Caco-2 (cell line): ENCODE measurements around the gene HCFC2. TPM values are rescaled to one million over a fixed set of nuclear protein-coding genes. Genes with fewer than 3 reads are reported as not detected.

ENCODE experiments used
- BruUV-seq: library from RNA; stranded (reverse); fragments of 400-500 nt; replicated peaks from 2 replicates; lab custom pipeline; 2021; lab: Mats Ljungman, UMichigan
- CTCF ChIA-PET: fragments of 300-600 bp; sonication (Branson Sonifier 250); formaldehyde crosslinking; loops from one replicate; lab custom pipeline; 2022; ENCODE audit warnings: antibody characterized with exemption; lab: Charles Lee
- POLR2A ChIA-PET: fragments of 300-600 bp; sonication (Branson Sonifier 250); formaldehyde crosslinking; loops from one replicate; lab custom pipeline; 2022; ENCODE audit warnings: antibody characterized with exemption; lab: Charles Lee
- DNase-seq, 2 experiments: peaks; one replicate each; pipeline versions ENCODE4 v3.0.0 to v3.0.0-alpha.2; 2020 to 2022
- H3K27me3 ChIP-seq: replicated peaks from 2 replicates; pipeline ENCODE4 v1.6.0; 2011; ENCODE audit warnings: low read length; ENCODE audit not compliant: control insufficient read depth, insufficient read depth
- H3K36me3 ChIP-seq: 2 replicates; pipeline ENCODE4 v1.5.1; 2011; ENCODE audit warnings: low read length; ENCODE audit not compliant: control insufficient read depth, insufficient read depth
- H3K4me1 ChIP-seq: fragments of 250-450 bp; sonication (Bioruptor Pico); 2 replicates; pipeline ENCODE4 v1.5.1; 2020; ENCODE audit warnings: mild to moderate bottlenecking
- H3K4me3 ChIP-seq: 2 replicates; pipeline ENCODE4 v1.5.1; 2011; ENCODE audit warnings: low read depth, mild to moderate bottlenecking, control low read depth, low read length
- H3K9me3 ChIP-seq: fragments of 250-450 bp; sonication (Bioruptor Pico); 2 replicates; pipeline ENCODE4 v1.5.1; 2020; ENCODE audit warnings: mild to moderate bottlenecking, moderate library complexity
- H3K27ac Mint-ChIP-seq: one replicate; pipeline ENCODE4 v1.8.0; 2022; ENCODE audit warnings: mixed read lengths; ENCODE audit not compliant: unreplicated experiment
- H3K27me3 Mint-ChIP-seq: one replicate; pipeline ENCODE4 v1.8.0; 2022; ENCODE audit warnings: mixed read lengths; ENCODE audit not compliant: insufficient read depth, unreplicated experiment
- H3K36me3 Mint-ChIP-seq: one replicate; pipeline ENCODE4 v1.8.0; 2022; ENCODE audit warnings: mild to moderate bottlenecking, mixed read lengths; ENCODE audit not compliant: insufficient read depth, unreplicated experiment
- H3K4me1 Mint-ChIP-seq: one replicate; pipeline ENCODE4 v1.8.0; 2022; ENCODE audit warnings: low read depth, mixed read lengths; ENCODE audit not compliant: unreplicated experiment
- H3K4me3 Mint-ChIP-seq: one replicate; pipeline ENCODE4 v1.8.0; 2022; ENCODE audit warnings: mild to moderate bottlenecking, moderate library complexity, mixed read lengths; ENCODE audit not compliant: unreplicated experiment
- H3K9me3 Mint-ChIP-seq: one replicate; pipeline ENCODE4 v1.8.0; 2022; ENCODE audit warnings: mixed read lengths; ENCODE audit not compliant: unreplicated experiment
- intact Hi-C: fragments of 100-400 bp; cut with micrococcal nuclease; formaldehyde crosslinking; loops from one replicate; pipeline ENCODE4 v1.10.0; 2022; ENCODE audit not compliant: unreplicated experiment
- total RNA-seq: library from RNA; stranded (reverse); gene quantifications from 2 replicates; pipeline ENCODE4 v1.2.3, GENCODE V29; 2022
- TF ChIP-seq, protein P1 (sequence below), 2 experiments: fragments of 200-600 bp in 1 of 2; IDR thresholded peaks; 1 replicate in 1 of 2; 2 replicates in 1 of 2; pipeline versions ENCODE4 v1.5.1 to v1.8.0; 2011 to 2022; ENCODE audit warnings: antibody characterized with exemption in 1 of 2, control low read depth in 1 of 2, inconsistent platforms in 1 of 2, low read depth in 1 of 2, low read length in 1 of 2, mild to moderate bottlenecking in 1 of 2, moderate library complexity in 1 of 2; ENCODE audit not compliant: insufficient read depth in 1 of 2, severe bottlenecking in 1 of 2, unreplicated experiment in 1 of 2

HCFC2 gene
- total RNA-seq, 1 experiment from 2014 or later = 4.9 TPM

DNA sequence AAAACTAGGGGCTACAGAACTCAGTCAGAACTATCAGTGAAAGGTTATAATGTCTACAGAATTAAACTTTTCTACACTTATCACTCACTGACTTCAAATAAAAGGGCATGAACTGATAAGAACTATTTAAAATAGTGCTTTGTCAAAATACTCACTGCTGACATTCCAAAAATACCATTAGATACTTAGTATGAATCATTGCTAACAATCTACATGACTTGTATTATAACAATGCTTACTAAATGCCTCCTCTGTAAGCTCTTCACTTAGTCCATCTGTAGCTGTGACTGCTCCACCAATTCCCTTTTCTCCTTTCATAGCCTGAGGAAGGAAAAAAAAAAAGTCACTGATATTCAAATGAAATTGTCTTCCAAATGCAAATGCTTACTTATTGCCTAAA is 56.7 kb downstream of the HCFC2 start:
- peak overlapping the region; percentile 45 for H3K27ac Mint-ChIP-seq
- no peaks in the 10 kb centered on the region for H3K27me3 Mint-ChIP-seq
- CTCF ChIA-PET = interaction anchor here (1.0 kb wide), 1 partner anchor 12 kb away, joined by 4 read pairs; no protein-coding TSS in a partner anchor

GRCh38 chr12:104122298-104122697 is 58.0 kb downstream of the HCFC2 start:
- H3K27me3 Mint-ChIP-seq = no peaks in the 10 kb centered on the region
- no peak overlapping the region for H3K27ac Mint-ChIP-seq
- H3K4me1 Mint-ChIP-seq = no peaks in the 10 kb centered on the region
- ChIA-PET POLR2A (interaction anchor here (2.1 kb wide), 1 partner anchor 16 kb away, joined by 8 read pairs; the partner anchor contains the start of gene NFYB), CTCF (no interaction called here)
- intact Hi-C loops = no loop called here
- no TSS peak for BruUV-seq
- H3K4me3 ChIP-seq = no peak overlapping the region
- H3K9me3 ChIP-seq = no peaks in the 10 kb centered on the region
- H3K4me1 ChIP-seq = peaks cover 17% of the 10 kb centered on the region
- no peaks in the 10 kb centered on the region for H3K27me3 ChIP-seq
- no peaks in the 10 kb centered on the region for H3K9me3 Mint-ChIP-seq
- DNase-seq = no peak
- H3K36me3 ChIP-seq = no peaks in the 10 kb centered on the region
- H3K36me3 Mint-ChIP-seq = peaks cover 63% of the 10 kb centered on the region
- no peak overlapping the region for H3K4me3 Mint-ChIP-seq
- TF ChIP-seq, protein P1, sequence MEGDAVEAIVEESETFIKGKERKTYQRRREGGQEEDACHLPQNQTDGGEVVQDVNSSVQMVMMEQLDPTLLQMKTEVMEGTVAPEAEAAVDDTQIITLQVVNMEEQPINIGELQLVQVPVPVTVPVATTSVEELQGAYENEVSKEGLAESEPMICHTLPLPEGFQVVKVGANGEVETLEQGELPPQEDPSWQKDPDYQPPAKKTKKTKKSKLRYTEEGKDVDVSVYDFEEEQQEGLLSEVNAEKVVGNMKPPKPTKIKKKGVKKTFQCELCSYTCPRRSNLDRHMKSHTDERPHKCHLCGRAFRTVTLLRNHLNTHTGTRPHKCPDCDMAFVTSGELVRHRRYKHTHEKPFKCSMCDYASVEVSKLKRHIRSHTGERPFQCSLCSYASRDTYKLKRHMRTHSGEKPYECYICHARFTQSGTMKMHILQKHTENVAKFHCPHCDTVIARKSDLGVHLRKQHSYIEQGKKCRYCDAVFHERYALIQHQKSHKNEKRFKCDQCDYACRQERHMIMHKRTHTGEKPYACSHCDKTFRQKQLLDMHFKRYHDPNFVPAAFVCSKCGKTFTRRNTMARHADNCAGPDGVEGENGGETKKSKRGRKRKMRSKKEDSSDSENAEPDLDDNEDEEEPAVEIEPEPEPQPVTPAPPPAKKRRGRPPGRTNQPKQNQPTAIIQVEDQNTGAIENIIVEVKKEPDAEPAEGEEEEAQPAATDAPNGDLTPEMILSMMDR (IDR thresholded peaks at IDR 0.05; ENCODE audit: insufficient read depth in 1 of 2, low read depth in 1 of 2, low read length in 1 of 2, severe bottlenecking in 1 of 2, unreplicated experiment in 1 of 2) = no peak

More for the DNA sequence above, 56.7 kb downstream of the HCFC2 start:
- Histone ChIP-seq H3K36me3 (no peaks in the 10 kb centered on the region), H3K4me3 (no peak overlapping the region), H3K27me3 (no peaks in the 10 kb centered on the region), H3K9me3 (no peaks in the 10 kb centered on the region), H3K4me1 (peaks cover 17% of the 10 kb centered on the region)
- POLR2A ChIA-PET = interaction anchor here (2.1 kb wide), 1 partner anchor 17 kb away, joined by 8 read pairs; the partner anchor contains the start of gene NFYB
- peaks cover 54% of the 10 kb centered on the region for H3K36me3 Mint-ChIP-seq
- no TSS peak for BruUV-seq
- no peak overlapping the region for H3K4me3 Mint-ChIP-seq
- no peaks in the 10 kb centered on the region for H3K4me1 Mint-ChIP-seq
- TF ChIP-seq, protein P1 (IDR thresholded peaks at IDR 0.05; ENCODE audit: insufficient read depth in 1 of 2, low read depth in 1 of 2, low read length in 1 of 2, severe bottlenecking in 1 of 2, unreplicated experiment in 1 of 2) = no peak
- H3K9me3 Mint-ChIP-seq = no peaks in the 10 kb centered on the region
- no peak for DNase-seq
- intact Hi-C loops = no loop called here

- ChIA-PET POLR2A (no interaction called here), CTCF (no interaction called here)
- Histone ChIP-seq H3K27me3 (no peaks in the 10 kb centered on the region), H3K9me3 (no peaks in the 10 kb centered on the region), H3K36me3 (no peaks in the 10 kb centered on the region; the same call in 1 of the 2 replicates), H3K4me1 (peaks cover 7% of the 10 kb centered on the region), H3K4me3 (no peak overlapping the region)
- intact Hi-C loops = no loop called here
- Mint-ChIP-seq H3K36me3 (peaks cover 53% of the 10 kb centered on the region), H3K9me3 (no peaks in the 10 kb centered on the region), H3K4me3 (no peak overlapping the region), H3K4me1 (peaks cover 6% of the 10 kb centered on the region), H3K27ac (no peak overlapping the region), H3K27me3 (no peaks in the 10 kb centered on the region)
- BruUV-seq = no TSS peak
- DNase-seq = no peak
- TF ChIP-seq, protein P1 (IDR thresholded peaks at IDR 0.05; ENCODE audit: insufficient read depth in 1 of 2, low read depth in 1 of 2, low read length in 1 of 2, severe bottlenecking in 1 of 2, unreplicated experiment in 1 of 2) = no peak
Measured at GRCh38 chr12:104126548-104126947, 62.2 kb downstream of the HCFC2 start.
